Neural crest cell (in vitro differentiated cells): Measurements from ENCODE around the gene AKAP13. TPM values are rescaled to one million over a fixed set of nuclear protein-coding genes. Genes with fewer than 3 reads are reported as not detected.

ENCODE experiments used
- DNase-seq: peaks from one replicate; pipeline ENCODE4 v3.0.0; 2021; ENCODE audit warnings: low read depth, mixed read lengths, low spot score
- H3K27ac Mint-ChIP-seq: one replicate; pipeline ENCODE4 v1.8.0; 2021; ENCODE audit warnings: mild to moderate bottlenecking, mixed read lengths; ENCODE audit not compliant: unreplicated experiment
- H3K27me3 Mint-ChIP-seq: 2 replicates; pipeline ENCODE4 v1.8.0; 2021; ENCODE audit warnings: low read depth, mild to moderate bottlenecking, mixed read lengths
- H3K36me3 Mint-ChIP-seq: 2 replicates; pipeline ENCODE4 v1.8.0; 2021; ENCODE audit warnings: low read depth, mild to moderate bottlenecking, mixed read lengths
- H3K4me1 Mint-ChIP-seq: 2 replicates; pipeline ENCODE4 v1.8.0; 2021; ENCODE audit warnings: mixed read lengths
- H3K4me3 Mint-ChIP-seq: one replicate; pipeline ENCODE4 v1.8.0; 2021; ENCODE audit warnings: mild to moderate bottlenecking, mixed read lengths
- H3K9me3 Mint-ChIP-seq: 2 replicates; pipeline ENCODE4 v1.8.0; 2021; ENCODE audit warnings: mixed read lengths
- CTCF ChIP-seq: fragments of 200-600 bp; sonication (generic); conservative IDR thresholded peaks from 2 replicates; pipeline ENCODE4 v1.5.0; 2021; ENCODE audit warnings: antibody characterized with exemption, mild to moderate bottlenecking
- total RNA-seq: library from RNA; stranded (reverse); gene quantifications from 2 replicates; pipeline ENCODE4 v1.2.1, GENCODE V29; 2021

AKAP13 gene
- total RNA-seq, 1 donor from 2014 or later: 81.3 TPM

GRCh38 chr15:85404918-85405866 lies 24.8 kb downstream of the AKAP13 start:
- no peak overlapping the region for H3K4me3 Mint-ChIP-seq
- peaks cover 51% of the 10 kb centered on the region for H3K4me1 Mint-ChIP-seq
- peaks cover 2% of the 10 kb centered on the region for H3K36me3 Mint-ChIP-seq
- DNase-seq: no peak
- H3K27ac Mint-ChIP-seq: peak overlapping the region; percentile 27
- no peak for TF ChIP-seq CTCF
- peaks cover 2% of the 10 kb centered on the region for H3K9me3 Mint-ChIP-seq
- no peaks in the 10 kb centered on the region for H3K27me3 Mint-ChIP-seq

GRCh38 chr15:85406916-85407315 lies 26.5 kb downstream of the AKAP13 start:
- no peaks in the 10 kb centered on the region for H3K27me3 Mint-ChIP-seq
- H3K9me3 Mint-ChIP-seq: peaks cover 7% of the 10 kb centered on the region
- H3K4me3 Mint-ChIP-seq: no peak overlapping the region
- DNase-seq: no peak
- peaks cover 54% of the 10 kb centered on the region for H3K4me1 Mint-ChIP-seq
- H3K27ac Mint-ChIP-seq: no peak overlapping the region
- no peak for TF ChIP-seq CTCF
- H3K36me3 Mint-ChIP-seq: peaks cover 12% of the 10 kb centered on the region

DNA sequence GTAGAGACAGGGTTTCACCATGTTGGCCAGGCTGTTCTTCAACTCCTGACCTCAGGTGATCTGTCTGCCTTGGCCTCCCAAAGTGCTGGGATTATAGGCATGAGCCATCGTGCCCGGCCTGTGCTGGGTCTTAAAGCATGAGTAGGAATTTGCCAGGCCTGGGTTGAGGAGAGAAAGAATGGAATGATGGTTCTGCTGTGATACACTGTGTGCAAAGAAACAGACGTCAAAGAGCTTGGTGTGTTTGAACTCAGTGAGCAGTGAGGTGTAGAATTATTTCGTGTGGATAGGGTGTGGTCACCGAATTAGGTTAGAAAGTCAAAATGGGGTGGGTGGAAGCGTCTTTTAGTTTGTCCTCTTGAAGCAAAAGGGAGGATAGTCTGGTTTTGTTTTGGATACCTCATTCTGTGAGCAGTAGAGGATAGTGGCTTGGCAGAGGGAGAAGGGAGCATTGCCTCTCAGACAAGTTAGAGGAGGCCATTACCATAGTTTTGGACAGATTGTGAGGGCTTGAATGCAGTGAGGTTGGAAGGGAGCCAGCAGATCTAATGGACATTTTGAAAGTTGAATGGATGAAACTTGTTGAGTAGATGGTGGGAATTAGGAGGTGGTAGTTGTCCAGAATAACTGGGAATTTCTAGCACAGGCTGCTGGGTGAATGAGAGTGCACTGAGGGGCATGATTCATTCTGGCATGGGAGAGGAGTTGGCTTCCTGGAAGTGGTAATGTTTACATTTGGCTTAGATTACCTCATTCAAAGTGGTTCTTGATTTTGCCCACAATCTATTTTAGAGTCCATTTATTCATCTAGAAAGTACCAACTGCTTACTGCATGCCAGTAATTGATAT lies 27.2 kb downstream of the AKAP13 start:
- peaks cover 52% of the 10 kb centered on the region for H3K4me1 Mint-ChIP-seq
- H3K4me3 Mint-ChIP-seq: no peak overlapping the region
- no peak for TF ChIP-seq CTCF
- H3K36me3 Mint-ChIP-seq: peaks cover 12% of the 10 kb centered on the region
- H3K27me3 Mint-ChIP-seq: no peaks in the 10 kb centered on the region
- H3K27ac Mint-ChIP-seq: no peak overlapping the region
- no peak for DNase-seq
- H3K9me3 Mint-ChIP-seq: peaks cover 7% of the 10 kb centered on the region

GRCh38 chr15:85408270-85408746 lies 27.9 kb downstream of the AKAP13 start:
- no peak for TF ChIP-seq CTCF
- H3K4me1 Mint-ChIP-seq: peaks cover 56% of the 10 kb centered on the region
- H3K36me3 Mint-ChIP-seq: peaks cover 12% of the 10 kb centered on the region
- DNase-seq: no peak
- no peak overlapping the region for H3K27ac Mint-ChIP-seq
- peaks cover 7% of the 10 kb centered on the region for H3K9me3 Mint-ChIP-seq
- no peaks in the 10 kb centered on the region for H3K27me3 Mint-ChIP-seq
- no peak overlapping the region for H3K4me3 Mint-ChIP-seq

- Mint-ChIP-seq H3K27ac (no peak overlapping the region), H3K27me3 (no peaks in the 10 kb centered on the region), H3K36me3 (peaks cover 12% of the 10 kb centered on the region)
Observed at GRCh38 chr15:85412066-85412465, 31.7 kb downstream of the AKAP13 start.

More at GRCh38 chr15:85412066-85412465, 31.7 kb downstream of the AKAP13 start:
- DNase-seq: no peak
- H3K4me3 Mint-ChIP-seq: no peak overlapping the region
- H3K9me3 Mint-ChIP-seq: peaks cover 7% of the 10 kb centered on the region
- no peak for TF ChIP-seq CTCF
- H3K4me1 Mint-ChIP-seq: peaks cover 60% of the 10 kb centered on the region
